CD4-positive, alpha-beta T cell treated with Interleukin-21 for 1 hour (primary cell): ENCODE measurements around the gene AK5.
A peak's percentile ranks its signal among the peaks of the same experiment; 100 is the strongest.
"Not testable (repeated sequence)": the region's sequence is repeated elsewhere in the genome, so short reads cannot be mapped to it uniquely, and the experiment has no call there.

Source experiments
- DNase-seq: peaks from one replicate; pipeline ENCODE4 v3.0.0-alpha.2; 2020

The AK5 gene

DNA sequence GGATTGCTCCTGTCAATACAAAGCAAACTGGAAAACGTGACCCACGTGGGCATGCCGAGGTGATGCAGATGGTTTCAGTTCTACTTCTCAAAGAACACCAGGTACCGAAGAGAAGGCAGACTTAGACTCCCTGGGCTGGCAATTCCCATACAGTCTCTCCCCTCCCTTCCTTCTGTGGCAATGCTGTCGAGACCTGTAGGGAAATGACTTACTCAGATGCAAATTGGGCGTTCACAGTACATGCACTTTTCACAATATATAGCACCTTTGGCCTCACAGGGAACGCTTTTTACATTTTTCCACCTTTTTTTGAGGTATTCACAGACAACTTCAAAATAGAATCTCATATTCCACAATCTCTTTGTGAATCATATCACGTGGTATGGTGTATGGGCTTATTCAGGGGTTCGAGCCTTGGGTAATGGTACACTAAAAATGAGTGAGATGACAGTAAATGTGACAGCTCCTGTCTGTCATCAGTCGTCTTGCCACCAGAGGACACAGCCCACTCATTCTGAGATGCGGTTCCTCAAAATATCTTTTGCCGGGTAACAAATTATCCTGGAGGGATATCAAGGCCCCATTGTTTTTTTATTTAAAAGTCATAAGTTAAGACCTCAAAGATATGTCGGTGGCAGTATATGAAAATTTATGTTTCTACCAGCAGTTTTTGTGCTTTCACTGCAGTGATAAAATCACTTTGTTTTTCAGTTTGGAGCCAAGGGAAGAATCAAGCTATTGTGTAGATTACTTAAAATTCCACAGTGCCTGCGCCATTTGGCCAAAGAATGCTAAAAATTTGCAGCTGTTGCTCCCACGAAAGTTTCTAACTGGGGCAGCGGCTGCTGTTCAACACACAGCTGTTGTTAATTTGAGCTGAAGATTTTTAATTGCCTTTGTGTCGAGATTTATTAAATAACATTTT, 232.3 kb downstream of the AK5 start:
- DNase-seq: no peak

DNA sequence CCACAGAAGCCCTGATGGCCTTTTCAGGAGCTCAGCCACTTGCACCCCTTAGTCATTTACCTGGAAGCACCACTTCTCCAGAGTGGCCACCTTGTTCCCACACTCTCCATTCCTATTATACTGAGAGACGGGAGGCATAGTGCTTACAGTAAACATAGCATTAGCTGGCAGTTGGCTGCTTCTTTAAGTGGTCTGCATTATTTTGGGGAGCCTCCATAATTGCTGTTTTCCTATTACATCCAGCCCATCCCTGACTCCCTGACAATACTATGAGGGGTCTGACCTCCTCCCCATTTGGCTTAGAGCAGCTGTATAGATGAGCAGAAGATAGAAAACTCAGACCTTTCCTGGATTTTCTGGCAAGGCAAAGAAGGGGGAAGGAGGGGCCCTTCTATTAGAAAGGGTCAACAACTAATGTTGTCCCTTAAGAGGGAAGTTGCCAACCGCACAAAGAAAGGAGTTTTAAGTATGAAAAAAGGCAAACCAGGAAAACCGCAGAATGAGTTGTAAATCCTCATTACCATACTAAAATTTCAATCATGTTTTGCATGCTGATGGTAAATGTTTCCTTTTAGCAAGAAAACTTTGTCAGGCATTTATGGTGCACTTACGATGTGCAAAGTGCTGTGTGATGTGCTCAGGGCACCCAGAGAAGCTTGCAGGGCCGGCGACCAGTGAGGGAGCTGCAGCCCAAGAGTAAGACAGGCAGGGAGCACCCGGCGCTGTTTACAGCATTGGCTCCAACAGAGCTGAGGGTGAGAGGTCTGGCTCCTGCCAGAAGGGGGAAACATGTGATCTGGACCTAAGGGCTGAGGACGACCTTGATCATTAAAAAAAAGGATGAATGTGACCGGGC, 233.3 kb downstream of the AK5 start:
- no peak for DNase-seq

DNA sequence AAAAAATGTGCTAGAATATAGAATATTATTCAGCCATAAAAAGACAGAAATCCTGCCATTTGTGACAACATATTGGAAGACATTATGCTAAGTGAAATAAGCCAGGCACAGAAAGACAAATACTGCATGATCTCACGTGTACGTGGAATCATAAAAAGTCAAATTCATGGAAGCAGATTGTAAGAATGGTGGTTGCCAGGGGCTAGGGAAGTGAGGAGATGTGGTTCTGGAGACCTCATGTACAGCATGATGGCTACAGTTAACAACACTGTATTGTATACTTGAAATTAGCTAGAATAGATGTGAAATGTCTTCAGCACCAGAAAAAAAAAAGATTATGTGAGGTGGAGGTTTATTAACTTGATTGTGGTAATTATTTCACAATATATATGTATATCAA, 234.3 kb downstream of the AK5 start:
- no peak for DNase-seq

DNA sequence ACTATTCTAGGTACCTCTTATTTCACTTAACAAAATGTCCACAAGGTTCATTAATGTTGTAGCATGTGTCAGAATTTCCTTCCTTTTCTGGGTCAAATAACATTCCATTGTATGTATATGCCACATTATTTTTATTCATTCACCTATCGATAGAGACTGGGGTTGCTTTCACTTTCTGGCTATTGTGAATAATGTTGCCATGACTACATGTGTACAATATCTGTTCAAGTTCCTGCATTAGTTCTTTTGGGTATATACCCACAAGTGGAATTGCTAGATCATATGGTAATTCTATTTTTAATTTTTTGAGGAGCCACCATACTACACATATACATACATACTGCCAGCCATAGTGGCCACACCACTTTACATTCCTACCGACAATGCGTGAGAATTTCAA, 242.2 kb downstream of the AK5 start:
- no peak for DNase-seq

DNA sequence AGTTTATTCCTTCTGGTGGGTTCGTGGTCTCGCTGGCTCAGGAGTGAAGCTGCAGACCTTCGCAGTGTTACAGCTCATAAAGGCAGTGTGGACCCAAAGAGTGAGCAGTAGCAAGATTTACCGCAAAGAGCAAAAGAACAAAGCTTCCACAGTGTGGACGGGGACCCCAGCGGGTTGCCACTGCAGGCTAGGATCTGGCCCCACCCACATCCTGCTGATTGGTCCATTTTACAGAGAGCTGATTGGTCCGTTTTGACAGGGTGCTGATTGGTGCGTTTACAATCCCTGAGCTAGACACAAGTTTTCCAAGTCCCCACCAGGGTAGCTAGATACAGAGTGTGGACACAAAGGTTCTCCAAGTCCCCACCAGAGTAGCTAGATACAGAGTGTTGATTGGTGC, 249.3 kb downstream of the AK5 start:
- DNase-seq: not testable (repeated sequence)

DNA sequence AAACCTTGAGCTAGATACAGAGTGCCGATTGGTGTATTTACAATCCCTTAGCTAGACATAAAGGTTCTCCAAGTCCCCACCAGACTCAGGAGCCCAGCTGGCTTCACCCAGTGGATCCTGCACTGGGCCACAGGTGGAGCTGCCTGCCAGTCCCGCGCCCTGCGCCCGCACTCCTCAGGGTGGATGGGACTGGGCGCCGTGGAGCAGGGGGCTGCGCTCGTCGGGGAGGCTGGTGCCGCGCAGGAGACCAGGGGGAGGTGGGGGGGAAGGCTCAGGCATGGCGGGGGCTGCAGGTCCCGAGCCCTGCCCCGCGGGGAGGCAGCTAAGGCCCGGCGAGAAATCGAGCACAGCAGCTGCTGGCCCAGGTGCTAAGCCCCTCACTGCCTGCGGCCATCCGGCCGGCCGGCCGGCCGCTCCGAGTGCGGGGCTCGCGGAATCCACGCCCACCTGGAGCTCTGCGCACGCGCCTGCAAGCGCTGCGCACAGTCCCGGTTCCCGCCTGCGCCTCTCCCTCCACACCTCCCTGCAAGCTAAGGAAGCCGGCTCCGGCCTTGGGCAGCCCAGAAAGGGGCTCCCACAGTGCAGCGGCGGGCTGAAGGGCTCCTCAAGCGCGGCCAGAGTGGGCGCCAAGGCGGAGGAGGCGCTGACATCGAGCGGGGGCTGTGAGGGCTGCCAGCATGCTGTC, 249.9 kb downstream of the AK5 start:
- DNase-seq: not testable (repeated sequence)

DNA sequence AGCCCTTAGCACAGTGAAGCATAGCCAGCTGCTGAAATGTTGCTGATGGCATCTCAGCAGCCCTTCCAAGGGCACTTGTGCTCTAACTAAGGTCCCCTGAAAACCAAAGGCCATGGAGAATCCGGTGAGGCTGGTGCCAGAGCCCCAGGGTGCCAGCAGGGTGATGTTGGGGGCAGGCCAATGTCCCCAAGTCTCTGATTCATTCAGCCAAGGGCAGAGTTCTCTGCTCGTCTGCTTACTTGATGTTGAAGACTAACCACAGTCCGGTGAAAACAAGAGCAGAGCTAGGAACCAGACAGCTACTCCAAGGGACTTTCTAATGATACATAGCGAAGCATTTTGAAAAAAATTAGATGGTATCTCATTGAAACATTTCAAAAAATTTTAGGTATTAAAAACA, 250.8 kb downstream of the AK5 start:
- no peak for DNase-seq

DNA sequence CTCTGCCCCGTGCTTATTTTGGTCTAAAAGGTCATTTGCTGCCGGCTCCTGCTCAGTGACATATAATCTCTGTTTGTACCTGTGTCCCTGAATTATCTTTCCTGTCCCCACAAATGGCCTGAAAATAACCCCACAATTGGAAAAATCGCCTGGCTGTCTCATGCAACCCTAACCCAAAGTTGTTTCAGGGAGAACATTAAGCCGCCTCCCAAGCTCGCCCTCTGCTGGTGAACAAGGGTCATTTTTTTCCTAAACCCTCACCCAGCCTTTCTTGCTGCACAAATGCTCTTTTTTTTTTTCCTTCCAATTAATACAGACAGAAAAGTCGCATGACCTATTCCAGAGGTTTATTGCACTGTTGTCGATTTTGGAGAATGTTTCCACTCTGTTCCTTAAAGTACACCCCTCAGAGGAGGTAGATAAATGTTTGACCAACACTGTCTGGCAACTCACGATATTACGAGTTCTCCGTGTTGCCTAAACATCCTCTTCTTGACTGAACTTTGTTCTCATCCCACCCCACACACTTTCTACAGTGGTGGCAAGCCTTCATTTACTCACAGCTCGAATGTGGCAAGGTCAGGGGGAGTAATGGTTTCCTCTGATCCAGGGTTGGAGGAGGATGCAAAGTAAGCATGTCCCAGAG, 252.0 kb downstream of the AK5 start:
- peak; percentile 69 for DNase-seq

DNA sequence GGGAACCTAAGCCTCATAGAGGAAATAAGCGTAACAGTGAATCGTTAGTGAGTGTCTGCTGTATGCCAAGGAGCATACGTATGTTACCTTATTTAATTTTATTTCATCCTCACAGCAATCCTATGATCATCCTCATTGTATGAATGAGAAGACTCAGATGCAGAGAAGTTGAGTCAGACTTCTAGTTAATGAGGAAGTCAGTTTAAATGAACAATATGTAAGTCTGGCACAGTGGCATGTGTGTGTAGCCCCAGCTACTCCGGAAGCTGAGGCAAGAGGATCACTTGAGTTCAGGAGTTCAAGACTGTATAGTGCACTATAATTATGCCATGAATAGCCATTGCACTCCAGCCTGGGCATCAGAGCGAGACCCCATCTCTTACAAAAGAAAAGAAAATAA, 252.6 kb downstream of the AK5 start:
- no peak for DNase-seq

DNA sequence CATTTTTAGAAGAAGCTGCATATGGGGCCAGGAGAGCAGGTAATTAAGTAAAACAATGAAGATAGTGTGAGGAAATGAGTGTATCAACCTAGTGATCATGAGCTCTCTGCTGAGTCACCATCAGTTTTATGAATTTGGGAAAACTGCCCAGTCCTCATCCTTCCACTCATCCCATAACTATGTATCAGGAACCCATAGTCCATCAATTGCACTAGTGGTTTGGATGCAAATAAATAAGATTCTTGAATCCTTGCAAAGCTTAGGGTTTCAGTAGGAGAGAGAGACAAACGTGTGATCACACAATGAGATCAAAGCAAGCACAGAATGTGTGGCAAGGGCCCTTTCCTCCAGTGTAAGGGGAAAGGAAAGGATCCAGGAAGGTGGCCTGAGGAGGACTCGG, 255.0 kb downstream of the AK5 start:
- DNase-seq: no peak

DNA sequence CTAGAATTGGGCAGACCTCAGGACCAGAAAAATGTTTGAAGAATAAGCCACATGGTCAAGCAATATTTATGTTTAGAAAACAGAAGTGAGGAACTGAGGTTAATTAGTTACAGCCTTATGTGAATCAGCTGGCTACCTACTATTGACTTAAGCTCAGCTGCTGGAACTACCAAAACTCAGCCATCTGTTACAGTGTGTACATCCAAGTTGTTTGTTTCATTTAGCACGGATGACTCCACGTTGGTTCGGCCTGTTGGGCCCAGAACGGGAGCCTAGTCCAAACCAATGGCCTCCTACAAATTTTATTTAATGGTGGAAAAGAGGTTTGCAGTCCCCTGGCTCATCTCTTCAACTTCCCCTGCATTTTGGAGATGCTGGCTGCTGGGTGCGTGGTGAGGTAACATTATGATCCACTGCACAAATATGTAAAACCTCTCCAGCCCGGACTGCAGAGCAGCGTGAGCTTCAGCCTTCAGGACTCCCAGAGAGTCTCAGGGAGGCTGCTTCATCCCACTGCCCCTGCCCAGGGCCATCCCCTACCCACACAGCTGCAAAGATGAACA, 257.2 kb downstream of the AK5 start:
- DNase-seq: no peak

DNA sequence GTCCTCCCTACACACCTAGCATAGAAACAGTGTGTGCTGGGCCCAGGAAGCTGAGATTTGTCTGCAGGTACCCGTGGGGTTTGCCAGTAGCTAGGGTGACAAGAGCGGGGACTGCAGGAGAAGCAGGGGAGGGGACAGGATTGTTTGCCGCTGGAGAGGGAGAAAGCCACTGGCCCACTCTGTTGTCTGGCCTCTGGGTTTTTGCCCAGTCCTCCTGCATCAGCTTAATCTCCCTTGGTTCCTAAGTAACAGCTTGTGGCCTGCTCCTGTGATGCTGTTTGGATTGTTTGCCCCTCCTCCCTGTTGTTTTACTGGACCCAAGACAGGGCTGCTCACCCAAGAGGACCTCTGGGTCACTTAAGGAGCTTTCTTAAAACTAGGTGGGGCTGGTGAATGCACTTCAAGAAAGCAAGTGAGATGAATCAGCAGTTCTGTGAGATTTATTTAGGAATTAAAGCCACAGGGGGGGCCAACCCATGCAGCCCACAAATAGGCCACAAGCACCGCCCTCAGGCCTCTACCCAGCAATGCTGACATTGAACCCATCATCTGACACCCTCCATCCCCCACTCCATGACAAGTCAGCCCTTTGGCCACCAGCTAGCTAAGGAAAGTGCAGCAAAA, 257.8 kb downstream of the AK5 start:
- DNase-seq: no peak

DNA sequence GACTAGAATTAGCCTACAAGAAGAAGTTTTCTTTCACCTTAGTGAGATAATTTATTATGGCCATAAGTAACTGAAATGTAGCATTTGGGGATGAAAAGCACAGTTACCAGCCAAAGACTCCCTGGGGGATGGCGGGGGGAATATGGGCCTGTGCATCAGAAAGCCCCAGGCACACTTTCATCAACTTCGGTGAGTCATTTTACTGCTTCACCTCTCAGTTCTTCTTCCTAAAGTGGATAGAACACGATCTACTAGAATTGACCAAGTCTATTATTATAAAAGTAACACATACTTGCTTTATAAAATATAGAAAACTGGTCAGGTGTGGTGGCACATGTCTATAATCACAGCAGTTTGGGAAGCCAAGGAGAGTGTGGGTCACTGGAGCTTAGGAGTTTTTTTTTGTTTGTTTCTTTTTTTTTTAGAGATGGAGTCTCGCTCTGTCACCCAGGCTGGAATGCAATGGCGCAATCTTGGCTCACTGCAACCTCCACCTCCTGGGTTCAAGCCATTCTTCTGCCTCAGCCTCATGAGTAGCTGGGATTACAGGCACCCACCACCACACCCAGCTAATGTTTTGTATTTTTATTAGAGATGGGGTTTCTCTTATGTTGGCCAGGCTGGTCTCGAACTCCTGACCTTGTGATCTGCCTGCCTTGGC, 258.8 kb downstream of the AK5 start:
- no peak for DNase-seq

DNA sequence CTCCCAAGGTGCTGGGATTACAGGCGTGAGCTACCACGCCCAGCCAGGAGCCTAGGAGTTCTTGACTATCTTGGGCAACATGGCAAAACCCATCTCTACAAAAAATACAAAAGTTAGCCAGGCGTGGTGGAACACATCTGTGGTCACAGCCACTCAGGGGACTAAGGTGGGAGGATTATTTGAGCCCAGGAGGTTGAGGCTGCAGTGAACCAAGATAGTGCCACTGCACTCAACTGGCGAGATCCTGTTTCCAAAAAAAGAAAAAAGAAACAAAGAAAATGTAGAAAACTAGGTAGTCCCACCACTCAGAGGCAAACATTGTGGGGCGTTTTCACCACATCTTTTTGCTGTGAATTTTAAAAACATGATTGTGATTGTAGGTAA, 259.3 kb downstream of the AK5 start:
- DNase-seq: no peak

DNA sequence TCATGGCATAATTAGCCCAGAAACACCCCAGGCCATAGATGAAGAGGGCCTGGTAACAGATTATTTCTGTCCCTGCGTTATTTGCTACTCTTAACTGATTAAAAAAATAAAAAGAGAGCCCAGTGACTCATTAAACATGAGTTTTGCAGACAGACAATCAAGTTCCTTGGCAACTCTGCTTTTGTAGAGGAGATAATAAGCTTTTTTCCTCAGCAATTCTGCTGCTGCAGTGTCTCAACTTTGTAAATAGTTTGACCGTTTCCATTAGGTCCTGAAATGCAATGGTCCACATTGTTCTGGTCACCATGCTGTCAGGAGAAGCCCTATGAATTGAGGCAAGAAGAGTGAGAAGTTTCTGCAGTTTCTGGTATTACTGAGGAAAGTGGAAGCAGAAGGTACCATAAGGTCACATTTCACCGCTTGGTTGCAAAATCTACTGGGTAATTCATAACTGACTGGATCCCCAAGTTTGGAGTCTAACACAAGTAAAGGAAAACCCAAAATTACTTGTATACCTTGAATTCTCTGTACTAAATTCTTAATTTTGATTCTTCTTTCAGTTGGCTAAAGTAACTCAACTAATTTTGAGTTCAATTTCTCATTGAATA, 261.1 kb downstream of the AK5 start:
- DNase-seq: no peak

DNA sequence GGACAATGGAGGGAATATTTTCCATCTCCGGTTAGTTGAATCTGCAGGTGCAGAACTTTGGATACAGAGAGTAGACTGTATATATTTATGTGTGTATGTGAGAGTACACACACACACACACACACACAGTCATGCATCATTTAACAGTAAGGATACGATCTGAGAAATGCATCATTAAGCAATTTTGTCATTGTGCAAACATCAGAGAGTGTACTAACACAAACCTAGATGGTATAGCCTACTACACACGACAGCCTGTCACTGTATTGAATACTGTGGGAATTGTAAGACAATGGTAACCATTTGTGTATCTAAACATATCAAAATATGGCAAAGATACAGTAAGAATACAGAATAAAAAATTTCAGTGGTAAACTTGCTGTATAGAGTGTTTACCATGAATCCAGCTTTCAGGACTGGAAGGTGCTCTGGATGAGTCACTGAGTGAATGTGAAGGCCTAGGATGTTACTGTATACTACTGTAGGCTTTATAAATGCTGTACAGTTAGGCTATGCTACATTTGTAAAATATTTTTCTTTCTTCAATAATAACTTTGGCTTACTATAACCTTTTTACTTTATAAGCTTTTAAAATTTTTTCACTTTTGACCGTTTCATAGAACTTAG, 262.1 kb downstream of the AK5 start:
- DNase-seq: no peak

DNA sequence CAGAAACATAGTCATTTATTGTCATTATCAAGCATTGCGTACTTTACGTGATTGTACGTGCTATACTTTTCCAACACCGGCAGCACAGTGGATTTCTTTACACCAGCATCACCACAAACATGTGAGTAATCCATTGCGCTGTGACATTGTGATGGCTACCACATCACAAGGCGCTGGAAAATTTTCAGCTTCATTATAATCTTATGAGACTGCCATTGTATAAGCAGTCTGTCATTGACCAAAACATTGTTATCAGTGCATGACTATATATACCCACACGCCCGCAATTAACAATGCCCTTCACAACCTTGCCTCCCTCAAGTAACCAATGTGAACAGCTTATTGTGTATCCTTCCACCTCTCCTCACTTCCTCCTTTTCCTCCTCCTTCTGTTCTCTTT, 263.0 kb downstream of the AK5 start:
- DNase-seq: no peak

DNA sequence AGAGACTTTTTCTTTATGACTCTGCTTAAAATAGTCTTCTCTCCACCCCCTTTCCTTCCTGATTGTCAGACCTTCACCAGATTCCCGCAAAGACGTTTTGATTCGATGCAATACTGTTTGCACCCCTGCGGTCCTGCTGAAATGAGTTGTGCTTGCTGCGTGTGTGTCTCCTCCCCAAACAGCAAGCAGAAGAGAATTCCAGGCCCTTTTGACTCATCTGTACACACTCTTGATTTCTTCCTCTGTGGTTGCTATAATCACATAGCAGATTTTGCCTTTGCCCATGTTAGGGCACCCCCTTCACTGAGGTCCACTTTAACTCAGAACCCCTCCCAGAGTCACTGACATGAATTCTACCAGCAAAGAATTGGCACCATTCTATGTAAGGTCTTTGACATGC, 264.2 kb downstream of the AK5 start:
- DNase-seq: no peak

DNA sequence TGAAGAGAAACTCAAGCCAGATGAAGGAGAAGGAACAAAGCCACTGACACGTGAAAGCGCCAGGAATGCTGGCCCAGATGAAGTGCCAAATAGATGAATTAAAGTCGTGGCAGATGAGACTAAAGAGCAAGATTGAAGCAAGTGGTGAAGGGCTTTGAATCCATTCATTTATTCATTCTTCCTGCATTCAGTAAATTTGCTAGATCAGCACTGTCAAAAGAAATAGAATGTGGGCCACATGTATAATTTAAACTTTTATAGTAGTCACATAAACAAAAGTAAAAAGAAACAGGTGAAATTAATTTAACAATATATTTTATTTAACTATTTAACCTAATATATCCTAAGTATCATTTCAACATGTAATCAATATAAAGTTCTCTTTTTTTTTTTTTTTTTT, 265.1 kb downstream of the AK5 start:
- no peak for DNase-seq

DNA sequence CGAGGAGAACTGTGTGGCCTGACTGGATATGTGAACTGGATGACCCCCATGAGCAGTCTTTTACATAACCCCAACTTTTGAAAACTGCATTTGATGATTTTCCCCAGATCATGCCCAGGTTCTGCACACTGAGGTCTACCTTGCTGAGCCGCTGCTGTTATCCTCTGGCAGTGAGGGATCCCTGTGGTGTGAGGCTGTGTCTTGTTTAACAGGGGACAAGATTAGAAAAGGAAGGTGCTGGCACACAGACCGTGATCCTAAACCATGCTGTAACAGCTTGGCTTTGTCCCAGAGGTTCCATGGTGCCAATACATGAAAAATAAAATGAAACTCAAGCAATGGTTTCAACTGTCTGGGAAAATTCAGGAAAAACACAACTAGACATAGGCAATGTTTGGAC, 266.5 kb downstream of the AK5 start:
- no peak for DNase-seq

DNA sequence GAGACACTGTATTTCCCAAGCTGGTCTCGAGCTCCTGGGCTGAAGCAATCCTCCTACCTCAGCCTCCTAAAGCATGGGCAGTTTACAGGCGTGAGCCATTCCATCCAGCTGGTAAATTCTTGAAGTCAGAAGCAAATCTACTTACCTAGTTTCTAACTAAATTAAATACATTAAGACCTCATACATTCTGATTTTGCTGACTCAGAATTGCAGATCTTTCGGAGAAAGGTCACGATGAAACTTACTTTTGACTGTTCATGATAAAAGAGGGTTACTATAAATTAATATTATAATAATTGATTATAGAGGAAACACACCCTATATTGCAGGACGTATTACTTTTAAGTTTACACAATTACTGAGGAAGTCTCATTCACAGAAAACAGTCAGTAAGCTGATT, 268.3 kb downstream of the AK5 start:
- DNase-seq: no peak
